GM19372 (cell line): ENCODE results near the gene PCNX2.
"Not testable (repeated sequence)": the region's sequence is repeated elsewhere in the genome, so short reads cannot be mapped to it uniquely, and the experiment has no call there.

Source experiments
- ATAC-seq: cut with Tn5 transposase; IDR thresholded peaks from one replicate; pipeline ENCODE4 v1.9.1; 2021; ENCODE audit warnings: mild to moderate bottlenecking, low read depth, moderate library complexity; ENCODE audit not compliant: unreplicated experiment

The PCNX2 gene

DNA sequence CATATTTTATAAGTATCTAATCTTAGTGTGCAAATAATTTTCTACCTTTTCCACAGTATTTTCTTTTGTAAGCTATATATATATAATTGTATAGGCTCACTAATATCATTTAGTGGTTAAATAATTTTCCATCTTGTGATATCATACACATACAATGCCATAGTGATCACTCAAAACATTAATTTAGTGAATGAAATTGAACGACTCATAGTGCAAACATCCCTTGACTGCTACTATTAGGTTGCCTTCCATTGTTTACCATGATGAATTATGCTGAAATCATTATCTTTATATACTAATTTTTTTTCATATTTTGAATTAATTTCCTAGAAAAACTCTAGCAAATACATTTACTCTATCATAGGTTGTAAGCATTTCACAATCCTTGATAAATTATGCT is 127.1 kb downstream of the PCNX2 start:
- no peak for ATAC-seq

DNA sequence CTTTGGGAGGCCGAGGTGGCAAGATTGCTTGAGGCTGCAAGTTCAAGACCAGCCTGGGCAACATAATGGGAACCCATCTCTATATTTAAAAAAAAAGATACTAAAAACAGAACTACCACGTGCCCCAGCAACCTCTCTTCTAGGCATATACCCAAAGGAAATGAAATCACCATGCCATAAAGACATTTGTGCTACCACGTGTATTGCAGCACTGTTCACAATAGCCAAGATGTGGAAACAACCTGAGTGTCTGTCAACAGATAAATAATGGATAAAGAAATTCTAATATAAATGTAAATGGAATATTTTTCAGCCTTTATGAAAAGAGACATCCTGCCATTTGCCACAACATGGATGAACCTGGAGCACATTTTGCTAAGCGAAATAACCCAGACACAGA is 128.6 kb downstream of the PCNX2 start:
- no peak for ATAC-seq

DNA sequence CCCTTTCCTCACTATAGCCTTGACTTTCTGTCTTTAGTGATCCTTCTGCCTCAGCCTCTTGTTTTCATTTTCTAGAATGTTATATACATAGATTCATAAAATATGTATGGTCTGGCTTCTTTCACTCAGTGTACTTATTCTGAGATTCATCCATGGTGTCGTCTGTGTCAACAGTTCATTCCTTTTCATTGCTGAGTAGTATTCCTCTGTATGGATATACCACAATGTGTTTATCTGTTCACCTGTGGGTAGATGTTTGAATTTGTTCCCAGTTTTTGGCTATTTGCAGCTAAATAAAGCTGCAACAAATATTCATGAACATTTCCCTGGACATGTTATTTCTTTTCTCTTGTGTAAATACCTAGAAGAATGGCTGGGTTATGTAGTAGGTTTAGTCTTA is 131.8 kb downstream of the PCNX2 start:
- ATAC-seq: no peak

DNA sequence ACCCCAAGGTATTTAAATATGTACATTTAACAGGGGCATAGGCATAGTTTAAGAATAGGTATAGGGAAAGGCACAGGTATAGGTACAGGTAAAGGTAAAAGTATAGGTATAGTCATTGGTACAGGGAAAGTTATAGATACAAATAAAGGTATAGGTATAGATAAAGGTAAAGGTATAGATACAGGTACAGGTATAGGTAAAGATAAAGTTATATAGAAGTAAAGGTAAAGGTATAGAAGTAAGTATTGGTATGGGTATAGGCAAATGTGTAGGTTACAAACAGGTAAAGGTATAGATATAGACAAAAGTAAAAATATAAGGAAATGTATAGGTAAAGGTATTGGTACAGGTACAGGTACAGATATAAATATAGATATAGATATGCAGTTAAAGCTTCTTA is 137.2 kb downstream of the PCNX2 start:
- ATAC-seq: no peak

DNA sequence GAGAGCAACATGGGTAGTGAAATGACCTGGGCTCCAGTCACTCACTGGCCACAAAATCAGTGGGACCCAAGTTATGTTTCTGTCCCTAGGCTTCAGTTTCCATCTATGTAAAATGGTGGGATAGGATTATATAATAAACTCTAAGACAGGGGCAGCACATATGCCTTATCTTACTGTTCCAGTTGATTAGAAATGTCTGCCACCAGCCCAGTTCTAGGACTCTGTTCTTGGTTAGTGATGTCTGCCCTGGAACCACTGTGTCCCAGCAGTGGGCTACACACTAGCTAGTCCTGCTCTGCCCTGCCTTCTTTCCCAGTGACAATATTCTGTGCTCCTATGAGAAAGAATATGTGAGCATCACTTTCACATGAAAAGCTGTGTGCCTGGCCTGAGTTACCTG is 138.3 kb downstream of the PCNX2 start:
- no peak for ATAC-seq

DNA sequence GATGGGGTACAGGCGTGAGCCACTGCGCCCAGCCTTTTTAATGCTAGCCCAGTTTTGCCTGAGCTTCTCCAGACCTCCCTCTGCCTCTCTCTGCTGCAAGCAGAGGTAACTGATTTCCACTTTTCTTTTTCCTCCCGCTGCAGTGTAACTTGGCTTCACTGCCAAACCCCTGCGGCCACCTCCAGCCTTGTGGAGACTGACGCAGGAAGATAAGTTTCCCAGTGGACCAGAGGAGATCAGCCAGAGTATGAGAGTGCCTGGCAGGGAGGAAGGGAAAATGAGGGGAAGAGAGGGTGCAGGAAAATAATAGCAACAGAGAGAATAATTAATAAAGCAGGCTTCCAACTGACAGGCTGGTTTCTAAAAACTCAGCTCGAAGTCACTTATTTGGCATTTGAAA is 143.7 kb downstream of the PCNX2 start:
- ATAC-seq: no peak

DNA sequence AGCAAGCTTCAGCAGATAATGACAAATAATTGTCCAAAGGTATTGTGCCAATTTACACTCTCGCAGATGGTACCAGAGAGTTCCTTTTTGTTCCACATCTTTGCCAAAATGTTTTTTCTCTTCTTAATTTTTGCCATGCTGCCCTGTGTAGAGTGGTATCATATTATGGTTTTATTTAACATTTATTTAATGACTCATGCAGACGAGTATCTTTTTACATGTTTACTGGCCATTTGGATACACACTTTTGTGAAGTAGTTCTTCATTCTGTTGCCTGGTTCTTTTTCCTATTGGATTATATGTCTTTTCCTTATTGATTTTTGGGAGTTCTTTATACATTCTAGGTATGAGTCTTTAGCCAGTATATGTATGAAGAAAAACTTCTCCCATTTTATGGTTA is 151.1 kb downstream of the PCNX2 start:
- no peak for ATAC-seq

DNA sequence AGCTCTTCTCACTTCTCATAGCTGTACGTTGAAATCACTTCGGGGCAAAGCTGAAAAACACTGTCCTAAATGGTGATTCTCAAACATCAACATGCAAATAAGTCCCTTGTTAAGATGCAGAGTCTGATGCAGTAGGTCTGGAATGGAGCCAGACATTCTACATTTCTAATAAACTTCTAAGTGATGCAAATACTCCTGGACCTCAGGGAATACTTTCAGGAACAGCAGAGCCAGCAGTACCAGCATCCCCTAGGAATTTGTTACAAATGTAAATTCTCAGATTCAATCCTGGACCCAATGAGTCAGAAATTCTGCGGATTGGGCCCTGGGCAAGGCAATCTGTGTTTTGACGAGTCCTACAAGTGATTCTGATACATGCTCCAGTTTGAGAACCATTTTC is 152.3 kb downstream of the PCNX2 start:
- no peak for ATAC-seq

DNA sequence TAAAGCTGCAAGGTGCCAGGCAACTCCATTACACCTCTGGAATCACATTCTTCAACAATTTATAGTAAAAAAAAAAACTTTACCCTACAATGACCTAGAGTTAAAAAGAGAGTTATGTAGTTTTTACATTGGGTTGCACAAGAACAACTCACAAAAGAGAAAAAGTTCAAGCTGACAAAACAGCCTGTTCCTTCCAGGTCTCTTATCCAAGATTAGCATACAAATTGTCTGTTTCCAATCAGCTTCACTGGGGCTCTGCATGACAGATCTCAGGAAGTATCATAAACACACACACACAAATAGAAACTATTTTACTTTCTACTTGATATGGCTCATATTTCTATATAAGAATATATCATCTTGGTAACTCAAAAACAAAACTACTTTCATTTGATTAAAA is 154.6 kb downstream of the PCNX2 start:
- no peak for ATAC-seq

DNA sequence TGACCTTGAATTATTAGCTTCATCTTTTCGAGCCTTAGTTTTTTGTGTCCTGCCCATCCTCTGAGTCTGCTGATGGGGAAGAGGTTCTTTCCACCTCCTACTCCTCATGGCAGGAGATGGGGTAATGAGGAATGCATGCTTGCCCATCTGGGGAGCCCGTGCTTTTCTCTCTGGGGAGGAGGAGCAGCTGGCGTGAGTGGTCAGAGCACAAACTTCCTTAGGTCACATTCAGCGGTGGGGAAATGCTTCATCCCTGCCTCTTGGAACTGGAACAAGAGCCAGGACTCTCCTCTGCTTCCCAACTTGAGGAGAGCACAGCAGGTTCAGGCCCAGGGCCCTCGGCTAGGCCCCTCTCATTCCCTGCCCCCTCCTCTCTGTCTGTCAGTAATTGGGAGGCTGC is 155.0 kb downstream of the PCNX2 start:
- no peak for ATAC-seq

DNA sequence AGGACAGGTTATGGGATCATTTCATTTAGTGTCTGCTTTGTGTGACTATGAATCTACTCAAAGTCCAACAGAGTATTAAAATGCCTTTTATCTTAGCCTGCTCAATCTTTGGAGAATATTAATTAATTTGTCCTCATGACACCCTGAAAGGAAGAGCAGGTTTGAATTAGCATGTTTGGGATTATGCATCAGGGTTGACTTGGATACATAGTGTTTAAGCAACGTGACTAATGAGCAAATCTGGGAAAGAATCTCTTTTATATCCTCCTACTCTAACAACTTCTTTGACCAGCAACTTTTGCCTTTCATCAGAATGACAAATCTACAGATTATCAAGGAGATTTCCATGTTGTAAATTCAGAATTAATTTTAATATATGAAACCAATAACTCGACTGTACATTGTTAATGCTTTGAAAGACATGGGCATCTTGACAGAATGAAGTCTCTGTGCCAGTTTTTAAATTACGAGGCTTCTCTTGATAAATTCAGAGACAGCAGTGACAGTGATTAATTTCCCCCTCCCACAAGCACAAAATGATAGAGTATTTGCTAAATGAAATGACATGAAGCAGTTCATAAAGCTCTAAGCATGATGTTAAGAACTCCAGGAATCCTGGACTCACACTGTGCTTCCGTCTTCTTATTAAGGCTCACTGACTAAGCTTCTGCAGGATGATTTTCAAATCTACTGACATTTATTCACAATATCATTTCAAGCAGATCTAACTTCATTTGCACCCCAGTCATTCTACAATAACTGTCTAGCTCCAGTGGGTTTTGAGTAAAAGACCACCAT is 156.5 kb downstream of the PCNX2 start:
- ATAC-seq: no peak

DNA sequence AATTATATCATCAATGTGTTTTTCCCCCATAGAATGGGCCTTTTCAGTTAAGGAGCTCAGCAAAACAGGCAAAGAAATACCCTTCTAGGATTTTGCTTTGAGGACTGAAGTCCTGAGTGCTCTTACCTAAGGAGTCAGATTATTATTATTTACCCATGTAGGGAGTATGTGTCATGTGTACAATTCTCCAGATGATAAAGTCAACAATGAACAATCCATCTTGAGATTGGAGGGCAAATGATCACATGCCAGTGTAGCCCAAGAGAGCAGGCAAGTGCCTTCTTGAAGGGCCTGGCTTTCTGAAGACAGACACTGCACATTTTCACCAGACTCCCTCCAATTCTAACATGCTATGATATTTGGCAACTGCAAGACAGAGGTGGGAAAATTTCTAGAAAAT is 159.7 kb downstream of the PCNX2 start:
- ATAC-seq: no peak

DNA sequence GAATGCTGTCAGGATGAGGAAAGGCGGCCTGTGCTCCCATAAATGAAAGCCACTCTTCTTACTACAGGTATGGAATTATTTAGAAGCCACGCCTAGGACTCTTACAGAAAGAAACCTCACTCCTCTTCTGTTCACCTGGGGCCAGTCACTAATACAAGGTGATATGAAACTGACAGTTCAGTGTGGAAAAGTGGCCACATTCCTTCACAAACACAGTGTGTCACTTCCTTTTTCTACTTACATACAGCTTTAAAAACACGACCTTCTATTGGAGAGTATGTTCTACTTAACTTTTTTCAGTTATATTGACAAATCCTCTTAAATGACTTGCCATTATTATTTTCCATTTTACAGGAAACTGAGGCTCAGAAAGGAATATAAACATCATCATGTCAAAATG is 163.1 kb downstream of the PCNX2 start:
- no peak for ATAC-seq

DNA sequence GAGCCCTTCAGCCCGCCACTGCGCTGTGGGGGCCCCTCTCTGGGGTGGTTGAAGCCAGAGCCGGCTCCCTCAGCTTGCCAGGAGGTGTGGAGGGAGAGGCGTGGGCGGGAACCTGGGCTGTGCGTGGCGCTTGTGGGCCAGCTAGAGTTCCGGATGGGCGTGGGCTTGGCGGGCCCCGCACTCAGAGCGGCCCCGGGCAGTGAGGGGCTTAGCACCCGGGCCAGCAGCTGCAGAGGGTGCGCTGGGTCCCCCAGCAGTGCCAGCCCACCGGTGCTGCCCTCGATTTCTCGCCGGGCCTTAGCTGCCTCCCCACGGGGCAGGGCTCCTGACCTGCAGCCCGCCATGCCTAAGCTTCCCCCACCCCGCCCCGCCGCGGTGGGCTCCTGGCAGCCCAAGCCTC is 166.5 kb downstream of the PCNX2 start:
- ATAC-seq: not testable (repeated sequence)

DNA sequence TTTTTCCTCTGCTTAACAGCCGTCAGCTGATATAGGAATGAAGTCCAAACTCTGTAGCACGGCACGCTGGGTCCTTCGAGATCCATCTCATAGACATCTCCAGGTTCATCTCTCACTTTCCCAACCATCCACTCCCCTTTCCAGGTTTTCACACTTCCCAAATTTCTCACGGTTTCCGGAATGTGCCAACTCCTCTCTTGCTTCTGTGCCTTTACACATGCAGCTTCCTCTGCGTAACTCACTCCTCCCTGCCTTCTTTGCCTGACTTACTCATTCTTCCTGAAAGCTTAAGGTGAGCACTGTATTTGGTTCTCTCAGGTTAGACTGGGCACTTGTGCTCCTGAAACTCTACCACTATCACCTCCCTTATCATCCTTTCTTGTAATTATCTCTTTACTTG is 168.4 kb downstream of the PCNX2 start:
- no peak for ATAC-seq

DNA sequence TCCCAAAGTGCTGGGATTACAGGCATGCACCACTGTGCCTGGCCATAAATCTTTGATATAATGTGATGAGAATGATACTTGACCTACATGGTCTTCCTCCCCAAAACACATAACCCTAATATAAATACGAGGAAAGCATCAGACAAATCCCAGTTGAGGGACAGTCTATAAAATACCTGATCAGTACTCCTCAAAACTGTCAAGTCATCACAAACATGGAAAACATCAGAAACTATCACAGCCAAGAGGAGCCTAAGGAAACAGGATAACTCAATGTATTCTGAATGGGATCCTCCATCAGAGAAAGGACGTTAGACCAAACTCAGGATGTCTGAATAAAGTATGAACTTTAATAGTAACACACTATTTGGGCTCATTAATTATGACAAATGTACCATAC is 172.7 kb downstream of the PCNX2 start:
- no peak for ATAC-seq

DNA sequence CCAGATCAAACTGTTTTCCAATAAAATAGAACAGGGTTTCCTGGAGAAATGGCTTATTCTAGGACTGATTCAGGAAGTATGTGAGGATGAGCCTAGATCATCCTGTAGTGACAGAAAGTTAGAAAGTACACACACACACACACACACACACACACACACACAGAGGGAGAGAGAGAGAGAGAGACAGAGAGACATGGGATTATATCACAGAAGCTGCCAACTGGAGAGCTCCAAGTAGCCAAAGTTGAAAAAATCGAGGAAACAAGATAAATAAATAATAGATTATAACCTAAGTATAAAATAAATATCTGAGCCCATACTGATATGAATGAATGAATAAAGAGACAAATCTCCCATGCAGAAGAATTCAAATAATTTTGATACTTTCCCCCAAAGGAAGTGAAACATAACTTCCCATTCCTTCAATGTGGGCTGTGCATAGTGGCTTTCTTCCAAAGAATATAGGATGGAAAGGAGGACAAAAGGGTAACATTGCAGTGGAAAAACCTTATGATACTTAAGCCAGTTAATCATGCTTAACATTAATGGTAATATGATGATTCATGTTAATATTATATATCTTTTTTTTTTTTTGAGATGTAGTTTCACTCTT is 173.5 kb downstream of the PCNX2 start:
- ATAC-seq: no peak

DNA sequence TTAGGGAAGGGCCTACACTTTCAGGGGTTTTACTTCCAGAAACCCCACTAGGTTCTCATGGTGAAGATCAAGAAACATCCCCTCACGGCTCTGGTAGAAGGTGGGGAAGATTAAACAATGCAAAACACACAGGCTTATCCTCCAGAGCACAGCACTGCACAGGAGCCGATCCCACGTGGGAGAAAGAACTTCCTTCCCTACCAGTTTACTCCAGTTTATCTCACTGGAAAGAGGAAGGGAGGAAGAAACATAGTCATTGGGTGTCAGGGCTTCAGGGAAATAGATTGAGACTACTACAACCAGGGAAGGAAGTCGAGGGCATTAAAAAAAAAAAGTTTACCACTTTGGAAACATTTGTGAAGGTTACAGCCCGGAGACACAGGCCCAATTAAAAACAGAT is 180.7 kb downstream of the PCNX2 start:
- ATAC-seq: no peak

DNA sequence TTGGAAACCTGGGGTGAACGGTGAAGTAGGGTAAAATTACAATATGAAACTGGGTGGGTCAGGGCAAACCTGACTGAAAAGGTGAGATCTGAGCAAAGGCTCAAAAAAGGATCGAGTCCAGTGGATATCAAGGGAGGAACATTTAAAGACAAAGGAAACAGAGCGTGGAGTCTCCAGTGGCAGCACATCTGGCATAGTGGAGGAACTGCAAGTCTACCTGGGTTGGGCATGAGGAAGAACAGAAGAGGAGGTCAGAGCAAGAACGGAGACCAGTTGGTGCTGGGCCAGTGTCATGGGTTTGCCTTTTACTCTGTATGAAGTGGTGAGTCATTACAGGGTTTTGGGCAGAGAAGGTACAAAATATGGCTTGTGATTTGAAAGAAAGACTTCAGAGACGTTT is 181.4 kb downstream of the PCNX2 start:
- ATAC-seq: no peak

DNA sequence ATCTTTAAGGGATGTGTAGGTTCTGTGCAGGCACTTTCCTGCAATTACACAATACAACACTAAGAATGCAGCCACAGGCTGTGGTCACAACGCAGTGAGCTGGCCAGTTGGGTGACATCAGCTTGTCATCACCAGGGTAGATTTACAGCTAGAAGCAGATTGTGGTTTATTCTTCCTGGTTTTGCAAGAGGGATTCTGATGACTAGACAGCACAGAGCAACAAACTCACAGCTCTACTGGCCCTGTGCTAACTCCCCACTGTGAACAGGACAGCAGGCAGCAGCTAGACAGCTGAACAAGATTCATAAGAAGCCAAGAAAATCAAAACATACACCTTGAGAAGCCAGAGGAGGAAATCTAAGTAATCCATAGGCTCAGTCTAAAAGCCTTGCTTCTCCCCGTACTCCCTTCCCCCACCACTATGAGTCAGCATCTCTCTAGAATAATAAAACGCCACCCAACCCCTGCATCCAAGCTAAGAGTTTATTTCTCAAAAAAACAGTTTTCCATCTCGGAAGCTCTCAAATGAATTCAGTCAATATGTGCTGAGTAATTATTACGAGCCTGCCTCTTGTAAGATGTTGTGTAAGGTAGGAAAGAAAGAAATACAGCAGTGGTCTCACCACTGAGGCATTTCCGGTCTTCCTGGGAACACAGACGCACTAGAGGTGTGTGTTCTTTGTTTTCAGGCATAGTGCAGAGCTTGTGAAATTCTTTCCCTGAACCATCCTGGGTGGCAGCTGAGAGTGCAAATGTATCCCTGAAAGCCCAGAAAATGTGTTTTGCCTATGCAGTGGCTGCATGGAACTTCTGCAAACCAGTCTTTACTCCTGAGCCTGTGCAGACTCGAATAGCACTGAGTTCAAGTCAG is 182.3 kb downstream of the PCNX2 start:
- ATAC-seq: no peak

DNA sequence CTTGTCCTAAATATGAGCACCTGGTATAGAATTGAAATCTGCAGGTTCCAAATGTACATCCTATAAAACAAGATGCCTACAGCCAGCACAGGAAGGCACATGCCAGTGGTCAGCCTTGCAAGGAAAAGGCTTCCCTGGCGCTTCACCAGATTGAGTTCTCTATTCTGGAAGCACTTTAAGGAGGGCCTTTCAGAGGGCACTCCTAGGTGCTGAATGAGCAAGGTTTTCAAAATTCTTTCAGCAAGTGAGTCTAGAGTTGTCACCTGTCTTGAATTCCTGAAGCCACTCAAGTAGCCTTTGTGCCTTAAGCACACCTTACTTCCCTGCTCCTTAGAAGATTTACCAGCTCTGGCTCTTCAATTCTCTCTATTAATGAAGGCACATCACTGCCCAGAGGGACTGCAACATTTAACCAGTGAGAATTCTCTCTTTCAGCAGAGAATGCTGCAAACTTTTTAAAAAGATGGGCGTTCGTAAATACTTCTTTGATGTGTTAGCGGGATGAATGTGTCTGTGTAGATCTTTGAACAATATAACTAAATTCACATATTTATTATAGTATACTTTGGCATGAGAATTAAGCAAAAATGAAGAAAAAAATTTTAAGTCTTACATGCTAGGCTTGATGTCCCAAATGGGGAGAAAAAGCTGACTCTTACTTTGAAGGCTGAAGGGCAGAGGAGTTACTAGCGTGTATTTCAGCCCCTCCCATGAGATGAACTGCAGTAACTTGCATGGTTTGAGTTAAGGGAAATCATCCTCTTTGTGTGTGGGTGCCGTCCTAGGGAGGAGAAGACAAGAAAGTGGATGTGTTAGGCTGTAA is 183.1 kb downstream of the PCNX2 start:
- ATAC-seq: no peak
